HT1080 (cell line): ENCODE measurements around the gene PROB1. TPM values are rescaled to one million over a fixed set of nuclear protein-coding genes. Genes with fewer than 3 reads are reported as not detected.
"Not testable (repeated sequence)": the region's sequence is repeated elsewhere in the genome, so short reads cannot be mapped to it uniquely, and the experiment has no call there.

Experiments
- DNase-seq: peaks from one replicate; pipeline ENCODE4 v3.0.0-alpha.2; 2015; ENCODE audit warnings: low read depth
- total RNA-seq: library from RNA; depleted of rRNA; stranded (reverse); fragments of >200 nt; shearing (Covaris generic); gene quantifications from 2 replicates; pipeline ENCODE4 v1.2.3, GENCODE V29; 2014

The PROB1 gene
- total RNA-seq, 1 experiment from 2014 or later, result 0.53 TPM

- no peak for DNase-seq
Measured at GRCh38 chr5:139414581-139415130, 19.8 kb upstream of the PROB1 start.

- no peak for DNase-seq
Measured at GRCh38 chr5:139413963-139414362, 19.1 kb upstream of the PROB1 start.

- no peak for DNase-seq
Measured at GRCh38 chr5:139413153-139413552, 18.2 kb upstream of the PROB1 start.

GRCh38 chr5:139410993-139411828 lies 16.3 kb upstream of the PROB1 start:
- DNase-seq, result no peak

- DNase-seq, result no peak
Measured at GRCh38 chr5:139410121-139410992, 15.5 kb upstream of the PROB1 start.

GRCh38 chr5:139409116-139409515 lies 14.2 kb upstream of the PROB1 start:
- DNase-seq, result not testable (repeated sequence)

GRCh38 chr5:139408191-139408590 lies 13.3 kb upstream of the PROB1 start:
- no peak for DNase-seq

- DNase-seq, result no peak
Measured at GRCh38 chr5:139407517-139407916, 12.6 kb upstream of the PROB1 start.

- no peak for DNase-seq
Measured at GRCh38 chr5:139406963-139407362, 12.1 kb upstream of the PROB1 start.

GRCh38 chr5:139404484-139404840 lies 9.6 kb upstream of the PROB1 start:
- no peak for DNase-seq

- peak; percentile 97 for DNase-seq
Measured at GRCh38 chr5:139403787-139404483, 9.0 kb upstream of the PROB1 start, which contains the start of gene SPATA24. TSS of gene SPATA24 (minus strand) at chr5:139404089. CDS start at chr5:139404060, 29 bp downstream.

- DNase-seq, result no peak
Measured at GRCh38 chr5:139403418-139403786, 8.5 kb upstream of the PROB1 start.

GRCh38 chr5:139402561-139403158 lies 7.8 kb upstream of the PROB1 start:
- peak; percentile 41 for DNase-seq

GRCh38 chr5:139401546-139401945 lies 6.6 kb upstream of the PROB1 start:
- no peak for DNase-seq

GRCh38 chr5:139399501-139400121 lies 4.7 kb upstream of the PROB1 start:
- DNase-seq, result no peak

- no peak for DNase-seq
Measured at GRCh38 chr5:139397921-139398320, 3.0 kb upstream of the PROB1 start.

- no peak for DNase-seq
Measured at GRCh38 chr5:139396691-139397090, 1.8 kb upstream of the PROB1 start.

- DNase-seq, result no peak
Measured at GRCh38 chr5:139395844-139396640, 1.1 kb upstream of the PROB1 start.

- DNase-seq, result no peak
Measured at GRCh38 chr5:139394123-139394653, 716 bp downstream of the PROB1 start.
